Measurements from ENCODE around the gene ETS1.

- TF ChIP-seq POLR2AphosphoS5 (IDR thresholded peaks at IDR 0.05; ENCODE audit: low read depth, low read length) = no peak
- TF ChIP-seq, protein P1, sequence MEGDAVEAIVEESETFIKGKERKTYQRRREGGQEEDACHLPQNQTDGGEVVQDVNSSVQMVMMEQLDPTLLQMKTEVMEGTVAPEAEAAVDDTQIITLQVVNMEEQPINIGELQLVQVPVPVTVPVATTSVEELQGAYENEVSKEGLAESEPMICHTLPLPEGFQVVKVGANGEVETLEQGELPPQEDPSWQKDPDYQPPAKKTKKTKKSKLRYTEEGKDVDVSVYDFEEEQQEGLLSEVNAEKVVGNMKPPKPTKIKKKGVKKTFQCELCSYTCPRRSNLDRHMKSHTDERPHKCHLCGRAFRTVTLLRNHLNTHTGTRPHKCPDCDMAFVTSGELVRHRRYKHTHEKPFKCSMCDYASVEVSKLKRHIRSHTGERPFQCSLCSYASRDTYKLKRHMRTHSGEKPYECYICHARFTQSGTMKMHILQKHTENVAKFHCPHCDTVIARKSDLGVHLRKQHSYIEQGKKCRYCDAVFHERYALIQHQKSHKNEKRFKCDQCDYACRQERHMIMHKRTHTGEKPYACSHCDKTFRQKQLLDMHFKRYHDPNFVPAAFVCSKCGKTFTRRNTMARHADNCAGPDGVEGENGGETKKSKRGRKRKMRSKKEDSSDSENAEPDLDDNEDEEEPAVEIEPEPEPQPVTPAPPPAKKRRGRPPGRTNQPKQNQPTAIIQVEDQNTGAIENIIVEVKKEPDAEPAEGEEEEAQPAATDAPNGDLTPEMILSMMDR (IDR thresholded peaks at IDR 0.05) = no peak
- TF ChIP-seq, protein P2, sequence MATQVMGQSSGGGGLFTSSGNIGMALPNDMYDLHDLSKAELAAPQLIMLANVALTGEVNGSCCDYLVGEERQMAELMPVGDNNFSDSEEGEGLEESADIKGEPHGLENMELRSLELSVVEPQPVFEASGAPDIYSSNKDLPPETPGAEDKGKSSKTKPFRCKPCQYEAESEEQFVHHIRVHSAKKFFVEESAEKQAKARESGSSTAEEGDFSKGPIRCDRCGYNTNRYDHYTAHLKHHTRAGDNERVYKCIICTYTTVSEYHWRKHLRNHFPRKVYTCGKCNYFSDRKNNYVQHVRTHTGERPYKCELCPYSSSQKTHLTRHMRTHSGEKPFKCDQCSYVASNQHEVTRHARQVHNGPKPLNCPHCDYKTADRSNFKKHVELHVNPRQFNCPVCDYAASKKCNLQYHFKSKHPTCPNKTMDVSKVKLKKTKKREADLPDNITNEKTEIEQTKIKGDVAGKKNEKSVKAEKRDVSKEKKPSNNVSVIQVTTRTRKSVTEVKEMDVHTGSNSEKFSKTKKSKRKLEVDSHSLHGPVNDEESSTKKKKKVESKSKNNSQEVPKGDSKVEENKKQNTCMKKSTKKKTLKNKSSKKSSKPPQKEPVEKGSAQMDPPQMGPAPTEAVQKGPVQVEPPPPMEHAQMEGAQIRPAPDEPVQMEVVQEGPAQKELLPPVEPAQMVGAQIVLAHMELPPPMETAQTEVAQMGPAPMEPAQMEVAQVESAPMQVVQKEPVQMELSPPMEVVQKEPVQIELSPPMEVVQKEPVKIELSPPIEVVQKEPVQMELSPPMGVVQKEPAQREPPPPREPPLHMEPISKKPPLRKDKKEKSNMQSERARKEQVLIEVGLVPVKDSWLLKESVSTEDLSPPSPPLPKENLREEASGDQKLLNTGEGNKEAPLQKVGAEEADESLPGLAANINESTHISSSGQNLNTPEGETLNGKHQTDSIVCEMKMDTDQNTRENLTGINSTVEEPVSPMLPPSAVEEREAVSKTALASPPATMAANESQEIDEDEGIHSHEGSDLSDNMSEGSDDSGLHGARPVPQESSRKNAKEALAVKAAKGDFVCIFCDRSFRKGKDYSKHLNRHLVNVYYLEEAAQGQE (IDR thresholded peaks at IDR 0.05; ENCODE audit: insufficient read depth in 1 of 2, low read depth in 2 of 2, low read length in 1 of 2) = no peak
- no peak for TF ChIP-seq SIN3A (IDR thresholded peaks at IDR 0.05; ENCODE audit: borderline replicate concordance, insufficient read depth, low read depth, low read length)
Measured at GRCh38 chr11:128599729-128600128, 12.4 kb upstream of the ETS1 start.
